ENCODE measurements around the gene EP400.
"Not testable (repeated sequence)": the region's sequence is repeated elsewhere in the genome, so short reads cannot be mapped to it uniquely, and the experiment has no call there.

The EP400 gene

DNA sequence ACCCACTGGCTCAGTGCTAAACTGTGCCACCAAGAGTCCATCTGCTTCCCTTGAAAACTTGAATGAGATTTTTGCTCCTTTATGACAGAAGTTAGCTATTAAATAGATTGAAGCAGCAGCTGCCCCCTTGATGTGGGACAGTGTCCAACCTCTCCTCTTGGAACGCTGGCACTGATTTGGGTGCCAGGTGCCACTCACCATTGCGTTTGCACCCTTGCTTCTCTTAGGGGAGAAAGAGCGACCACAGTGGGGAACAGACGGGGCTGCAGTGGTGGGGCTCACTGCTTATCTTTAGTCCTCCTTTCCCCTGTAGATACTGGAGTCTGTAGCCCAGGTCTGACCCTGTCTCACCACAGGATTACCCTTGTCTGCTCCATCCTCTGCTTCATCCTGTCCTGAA, 9.4 kb downstream of the EP400 start:
- no peak for DNase-seq (ENCODE audit: low read depth in 2 of 2)
- H3K4me3 ChIP-seq (replicated peaks in 1 of 2; ENCODE audit: low read depth in 2 of 2, low read length in 2 of 2), result no peak overlapping the region
- TF ChIP-seq, protein P1, sequence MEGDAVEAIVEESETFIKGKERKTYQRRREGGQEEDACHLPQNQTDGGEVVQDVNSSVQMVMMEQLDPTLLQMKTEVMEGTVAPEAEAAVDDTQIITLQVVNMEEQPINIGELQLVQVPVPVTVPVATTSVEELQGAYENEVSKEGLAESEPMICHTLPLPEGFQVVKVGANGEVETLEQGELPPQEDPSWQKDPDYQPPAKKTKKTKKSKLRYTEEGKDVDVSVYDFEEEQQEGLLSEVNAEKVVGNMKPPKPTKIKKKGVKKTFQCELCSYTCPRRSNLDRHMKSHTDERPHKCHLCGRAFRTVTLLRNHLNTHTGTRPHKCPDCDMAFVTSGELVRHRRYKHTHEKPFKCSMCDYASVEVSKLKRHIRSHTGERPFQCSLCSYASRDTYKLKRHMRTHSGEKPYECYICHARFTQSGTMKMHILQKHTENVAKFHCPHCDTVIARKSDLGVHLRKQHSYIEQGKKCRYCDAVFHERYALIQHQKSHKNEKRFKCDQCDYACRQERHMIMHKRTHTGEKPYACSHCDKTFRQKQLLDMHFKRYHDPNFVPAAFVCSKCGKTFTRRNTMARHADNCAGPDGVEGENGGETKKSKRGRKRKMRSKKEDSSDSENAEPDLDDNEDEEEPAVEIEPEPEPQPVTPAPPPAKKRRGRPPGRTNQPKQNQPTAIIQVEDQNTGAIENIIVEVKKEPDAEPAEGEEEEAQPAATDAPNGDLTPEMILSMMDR (IDR thresholded peaks at IDR 0.05; ENCODE audit: low read depth, low read length), result no peak

- TF ChIP-seq, protein P1 (IDR thresholded peaks at IDR 0.05; ENCODE audit: low read depth, low read length), result no peak
- no peak overlapping the region for H3K4me3 ChIP-seq (replicated peaks in 1 of 2; ENCODE audit: low read depth in 2 of 2, low read length in 2 of 2)
- no peak for DNase-seq (ENCODE audit: low read depth in 2 of 2)
Measured at GRCh38 chr12:131959641-131960589, 10.2 kb downstream of the EP400 start.

DNA sequence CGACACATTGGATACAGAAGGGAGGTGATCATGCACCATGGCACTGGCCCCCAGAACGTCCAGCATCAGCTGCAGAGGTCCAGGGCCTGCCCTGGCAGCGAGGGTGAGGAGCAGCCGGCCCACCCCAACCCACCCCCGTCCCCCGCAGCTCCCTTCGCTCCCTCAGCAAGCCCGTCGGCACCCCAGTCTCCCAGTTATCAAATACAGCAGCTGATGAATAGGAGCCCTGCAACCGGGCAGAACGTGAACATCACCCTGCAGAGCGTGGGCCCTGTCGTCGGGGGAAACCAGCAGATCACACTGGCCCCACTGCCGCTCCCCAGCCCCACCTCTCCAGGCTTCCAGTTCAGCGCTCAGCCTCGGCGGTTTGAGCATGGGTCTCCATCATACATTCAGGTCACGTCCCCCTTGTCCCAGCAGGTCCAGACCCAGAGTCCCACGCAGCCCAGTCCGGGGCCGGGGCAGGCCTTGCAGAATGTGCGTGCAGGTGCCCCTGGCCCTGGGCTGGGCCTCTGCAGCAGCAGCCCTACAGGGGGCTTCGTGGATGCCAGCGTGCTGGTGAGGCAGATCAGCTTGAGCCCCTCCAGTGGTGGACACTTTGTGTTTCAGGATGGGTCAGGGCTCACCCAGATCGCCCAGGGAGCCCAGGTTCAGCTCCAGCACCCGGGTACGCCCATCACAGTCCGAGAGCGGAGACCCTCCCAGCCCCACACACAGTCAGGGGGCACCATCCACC, 11.0 kb downstream of the EP400 start:
- not testable (repeated sequence) for H3K4me3 ChIP-seq (replicated peaks in 1 of 2; ENCODE audit: low read depth in 2 of 2, low read length in 2 of 2); DNase-seq (ENCODE audit: low read depth in 2 of 2)

DNA sequence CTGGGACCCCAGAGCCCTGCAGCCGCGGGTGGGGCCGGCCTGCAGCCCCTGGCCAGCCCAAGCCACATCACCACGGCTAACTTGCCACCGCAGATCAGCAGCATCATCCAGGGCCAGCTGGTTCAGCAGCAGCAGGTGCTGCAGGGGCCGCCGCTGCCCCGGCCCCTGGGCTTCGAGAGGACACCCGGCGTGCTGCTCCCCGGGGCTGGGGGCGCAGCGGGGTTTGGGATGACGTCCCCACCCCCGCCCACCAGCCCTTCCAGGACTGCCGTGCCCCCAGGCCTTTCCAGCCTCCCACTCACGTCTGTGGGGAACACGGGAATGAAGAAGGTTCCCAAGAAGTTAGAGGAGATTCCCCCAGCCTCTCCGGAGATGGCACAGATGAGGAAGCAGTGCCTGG, 11.6 kb downstream of the EP400 start:
- not testable (repeated sequence) for DNase-seq (ENCODE audit: low read depth in 2 of 2); H3K4me3 ChIP-seq (replicated peaks in 1 of 2; ENCODE audit: low read depth in 2 of 2, low read length in 2 of 2)

DNA sequence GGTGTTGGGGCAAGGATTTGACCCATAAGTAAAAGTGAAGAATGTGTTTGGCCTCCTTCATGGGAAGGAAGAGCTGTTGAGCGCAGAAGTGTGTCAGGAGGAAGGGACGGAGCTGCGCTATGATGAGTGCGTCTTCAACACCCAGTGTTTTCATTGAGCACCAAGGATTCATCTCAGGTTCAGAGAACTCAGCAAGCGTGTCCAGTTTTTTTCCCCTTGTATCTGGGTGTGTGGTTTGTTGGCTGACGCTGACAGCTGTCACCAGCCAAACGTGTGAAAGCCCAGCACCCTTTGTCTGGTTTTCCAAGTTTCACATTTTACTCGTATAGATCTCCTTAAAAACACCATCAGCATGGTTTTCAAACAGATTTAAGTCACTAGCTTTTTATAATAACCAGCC, 12.3 kb downstream of the EP400 start:
- no peak for DNase-seq (ENCODE audit: low read depth in 2 of 2)
- TF ChIP-seq, protein P1 (IDR thresholded peaks at IDR 0.05; ENCODE audit: low read depth, low read length), result no peak

GRCh38 chr12:131963381-131963780, 13.6 kb downstream of the EP400 start:
- DNase-seq (ENCODE audit: low read depth in 2 of 2), result no peak
- no peak overlapping the region for H3K4me3 ChIP-seq (replicated peaks in 1 of 2; ENCODE audit: low read depth in 2 of 2, low read length in 2 of 2)
- TF ChIP-seq, protein P1 (IDR thresholded peaks at IDR 0.05; ENCODE audit: low read depth, low read length), result no peak

More for the DNA sequence above, 12.3 kb downstream of the EP400 start:
- H3K4me3 ChIP-seq (replicated peaks in 1 of 2; ENCODE audit: low read depth in 2 of 2, low read length in 2 of 2), result no peak overlapping the region

GRCh38 chr12:131965073-131965472, 15.3 kb downstream of the EP400 start:
- no peak overlapping the region for H3K4me3 ChIP-seq (replicated peaks in 1 of 2; ENCODE audit: low read depth in 2 of 2, low read length in 2 of 2)
- TF ChIP-seq, protein P1 (IDR thresholded peaks at IDR 0.05; ENCODE audit: low read depth, low read length), result no peak
- DNase-seq (ENCODE audit: low read depth in 2 of 2), result peak in 1 of 2 donors; percentile 33
